ENCODE measurements around the gene CCDC197. TPM values are rescaled to one million over a fixed set of nuclear protein-coding genes. Genes with fewer than 3 reads are reported as not detected.

CCDC197 gene
- total RNA-seq, 2 donors from 2014 or later, result not detected

DNA sequence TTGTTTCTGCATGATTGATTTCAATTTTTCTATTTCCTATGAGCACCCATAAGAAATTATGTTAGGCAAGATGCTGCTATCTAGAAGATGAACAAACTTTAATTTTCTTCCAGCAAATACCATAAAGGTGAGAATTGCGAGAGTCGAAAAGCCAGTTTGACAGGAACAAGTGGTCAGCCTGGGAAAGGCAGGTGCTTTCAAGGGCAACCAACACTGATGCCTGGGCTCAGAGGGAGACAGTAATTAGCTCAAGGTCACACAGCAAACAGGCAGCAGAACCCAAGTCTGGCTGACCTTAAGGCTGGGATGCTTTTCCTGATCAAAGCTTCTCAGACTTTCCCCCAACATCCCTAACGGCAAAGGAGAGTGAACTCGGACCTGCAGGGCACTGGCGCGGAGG is 22.2 kb downstream of the CCDC197 start:
- no peak overlapping the region for H3K4me3 ChIP-seq (ENCODE audit: low read length)
- no peaks in the 10 kb centered on the region for H3K36me3 Mint-ChIP-seq (ENCODE audit: low read depth)
- H3K27me3 Mint-ChIP-seq (ENCODE audit: insufficient read depth), result peaks cover 11% of the 10 kb centered on the region
- H3K36me3 ChIP-seq (ENCODE audit: control insufficient read depth, insufficient read depth, low read length), result no peaks in the 10 kb centered on the region
- H3K4me3 Mint-ChIP-seq, result no peak overlapping the region
- H3K4me1 Mint-ChIP-seq, result peaks cover 15% of the 10 kb centered on the region
- no peak overlapping the region for H3K27ac Mint-ChIP-seq
- no peaks in the 10 kb centered on the region for H3K9me3 ChIP-seq (ENCODE audit: control insufficient read depth, low read length)
- no peak for DNase-seq
- no peak overlapping the region for H3K9ac ChIP-seq (ENCODE audit: extremely low read depth, low read length, poor library complexity, severe bottlenecking)
- peaks cover 8% of the 10 kb centered on the region for H3K4me1 ChIP-seq (ENCODE audit: control insufficient read depth, insufficient read depth, low read length)
- no peaks in the 10 kb centered on the region for H3K9me3 Mint-ChIP-seq
- H3K27me3 ChIP-seq (ENCODE audit: control insufficient read depth, insufficient read depth, low read length, poor library complexity, severe bottlenecking), result peaks cover 5% of the 10 kb centered on the region
- WGBS, 2 experiments (ENCODE audit: insufficient coverage in 1 of 2, insufficient read length in 1 of 2), result 92 to 93% methylated on average over 4 to 6 of the region's 6 CpGs
- TF ChIP-seq, protein P1, sequence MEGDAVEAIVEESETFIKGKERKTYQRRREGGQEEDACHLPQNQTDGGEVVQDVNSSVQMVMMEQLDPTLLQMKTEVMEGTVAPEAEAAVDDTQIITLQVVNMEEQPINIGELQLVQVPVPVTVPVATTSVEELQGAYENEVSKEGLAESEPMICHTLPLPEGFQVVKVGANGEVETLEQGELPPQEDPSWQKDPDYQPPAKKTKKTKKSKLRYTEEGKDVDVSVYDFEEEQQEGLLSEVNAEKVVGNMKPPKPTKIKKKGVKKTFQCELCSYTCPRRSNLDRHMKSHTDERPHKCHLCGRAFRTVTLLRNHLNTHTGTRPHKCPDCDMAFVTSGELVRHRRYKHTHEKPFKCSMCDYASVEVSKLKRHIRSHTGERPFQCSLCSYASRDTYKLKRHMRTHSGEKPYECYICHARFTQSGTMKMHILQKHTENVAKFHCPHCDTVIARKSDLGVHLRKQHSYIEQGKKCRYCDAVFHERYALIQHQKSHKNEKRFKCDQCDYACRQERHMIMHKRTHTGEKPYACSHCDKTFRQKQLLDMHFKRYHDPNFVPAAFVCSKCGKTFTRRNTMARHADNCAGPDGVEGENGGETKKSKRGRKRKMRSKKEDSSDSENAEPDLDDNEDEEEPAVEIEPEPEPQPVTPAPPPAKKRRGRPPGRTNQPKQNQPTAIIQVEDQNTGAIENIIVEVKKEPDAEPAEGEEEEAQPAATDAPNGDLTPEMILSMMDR (conservative IDR thresholded peaks at IDR 0.05), result no peak
- no peak overlapping the region for H3K27ac ChIP-seq (ENCODE audit: low read depth, low read length)

DNA sequence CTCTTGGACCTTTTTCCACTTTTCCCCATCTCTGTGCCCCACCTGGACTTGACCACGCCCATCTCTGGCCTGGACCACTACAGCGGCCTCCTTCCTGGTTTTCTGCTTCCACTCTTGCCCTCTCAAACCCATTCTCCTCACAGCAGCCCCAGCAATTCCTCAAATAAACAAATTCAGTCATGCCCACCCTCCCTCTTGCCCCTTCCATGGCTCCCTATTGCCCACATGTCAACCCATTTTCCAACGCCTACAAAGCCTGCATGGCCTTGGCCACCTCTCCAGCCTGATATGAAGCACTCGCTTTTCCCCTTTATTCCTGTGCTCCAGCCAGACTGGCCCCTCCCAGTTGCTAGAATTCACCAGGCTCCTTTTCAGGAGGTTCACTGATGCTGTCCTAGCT is 23.2 kb downstream of the CCDC197 start:
- Histone ChIP-seq H3K4me3 (ENCODE audit: low read length) (no peak overlapping the region), H3K9me3 (ENCODE audit: control insufficient read depth, low read length) (no peaks in the 10 kb centered on the region), H3K4me1 (ENCODE audit: control insufficient read depth, insufficient read depth, low read length) (peaks cover 8% of the 10 kb centered on the region), H3K36me3 (ENCODE audit: control insufficient read depth, insufficient read depth, low read length) (no peaks in the 10 kb centered on the region), H3K9ac (ENCODE audit: extremely low read depth, low read length, poor library complexity, severe bottlenecking) (no peak overlapping the region), H3K27ac (ENCODE audit: low read depth, low read length) (no peak overlapping the region), H3K27me3 (ENCODE audit: control insufficient read depth, insufficient read depth, low read length, poor library complexity, severe bottlenecking) (peaks cover 5% of the 10 kb centered on the region)
- no peaks in the 10 kb centered on the region for H3K36me3 Mint-ChIP-seq (ENCODE audit: low read depth)
- H3K4me1 Mint-ChIP-seq, result peaks cover 15% of the 10 kb centered on the region
- no peak overlapping the region for H3K27ac Mint-ChIP-seq
- TF ChIP-seq, protein P1 (conservative IDR thresholded peaks at IDR 0.05), result no peak
- no peaks in the 10 kb centered on the region for H3K9me3 Mint-ChIP-seq
- no peak for DNase-seq
- H3K27me3 Mint-ChIP-seq (ENCODE audit: insufficient read depth), result peaks cover 11% of the 10 kb centered on the region
- 95 to 97% methylated on average over 4 of the region's 4 CpGs for WGBS, 2 experiments (ENCODE audit: insufficient coverage in 1 of 2, insufficient read length in 1 of 2)
- H3K4me3 Mint-ChIP-seq, result no peak overlapping the region

DNA sequence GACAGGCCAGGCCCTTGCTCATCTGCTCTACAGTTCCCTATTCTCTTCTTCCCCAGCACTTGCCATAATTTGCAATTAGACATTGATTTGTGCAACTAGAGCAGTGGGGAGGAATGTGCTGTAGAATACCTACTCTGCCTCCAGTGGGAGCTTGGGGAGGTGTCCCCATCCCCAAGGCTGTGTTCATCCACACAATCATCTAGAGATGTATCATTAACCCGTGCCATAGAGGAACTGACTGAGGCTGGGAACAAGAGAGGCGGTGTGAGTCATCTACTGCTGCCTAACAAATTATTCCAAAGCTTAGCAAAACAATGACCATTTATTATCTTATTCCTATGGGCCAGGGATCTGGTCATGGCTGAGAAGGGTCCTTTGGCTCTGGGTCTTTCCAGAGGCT is 23.9 kb downstream of the CCDC197 start:
- H3K9me3 ChIP-seq (ENCODE audit: control insufficient read depth, low read length), result no peaks in the 10 kb centered on the region
- WGBS, 2 experiments (ENCODE audit: insufficient coverage in 1 of 2, insufficient read length in 1 of 2), result 88% methylated on average over 2 of the region's 2 CpGs; no CpG with 5 or more reads in 1 of the 2 experiments
- peaks cover 17% of the 10 kb centered on the region for H3K4me1 Mint-ChIP-seq
- no peaks in the 10 kb centered on the region for H3K36me3 Mint-ChIP-seq (ENCODE audit: low read depth)
- no peak overlapping the region for H3K9ac ChIP-seq (ENCODE audit: extremely low read depth, low read length, poor library complexity, severe bottlenecking)
- TF ChIP-seq, protein P1 (conservative IDR thresholded peaks at IDR 0.05), result no peak
- H3K27ac Mint-ChIP-seq, result no peak overlapping the region
- peaks cover 8% of the 10 kb centered on the region for H3K4me1 ChIP-seq (ENCODE audit: control insufficient read depth, insufficient read depth, low read length)
- DNase-seq, result no peak
- no peak overlapping the region for H3K4me3 ChIP-seq (ENCODE audit: low read length)
- H3K27me3 Mint-ChIP-seq (ENCODE audit: insufficient read depth), result peaks cover 11% of the 10 kb centered on the region
- H3K27me3 ChIP-seq (ENCODE audit: control insufficient read depth, insufficient read depth, low read length, poor library complexity, severe bottlenecking), result peaks cover 4% of the 10 kb centered on the region
- no peak overlapping the region for H3K27ac ChIP-seq (ENCODE audit: low read depth, low read length)
- H3K36me3 ChIP-seq (ENCODE audit: control insufficient read depth, insufficient read depth, low read length), result no peaks in the 10 kb centered on the region
- H3K4me3 Mint-ChIP-seq, result no peak overlapping the region
- H3K9me3 Mint-ChIP-seq, result no peaks in the 10 kb centered on the region
